HG03108 (cell line): ENCODE results near the gene MUC6.

Source experiments
- ATAC-seq: cut with Tn5 transposase; IDR thresholded peaks from one replicate; pipeline ENCODE4 v1.9.1; 2021; ENCODE audit warnings: moderate library complexity; ENCODE audit not compliant: unreplicated experiment

The MUC6 gene

DNA sequence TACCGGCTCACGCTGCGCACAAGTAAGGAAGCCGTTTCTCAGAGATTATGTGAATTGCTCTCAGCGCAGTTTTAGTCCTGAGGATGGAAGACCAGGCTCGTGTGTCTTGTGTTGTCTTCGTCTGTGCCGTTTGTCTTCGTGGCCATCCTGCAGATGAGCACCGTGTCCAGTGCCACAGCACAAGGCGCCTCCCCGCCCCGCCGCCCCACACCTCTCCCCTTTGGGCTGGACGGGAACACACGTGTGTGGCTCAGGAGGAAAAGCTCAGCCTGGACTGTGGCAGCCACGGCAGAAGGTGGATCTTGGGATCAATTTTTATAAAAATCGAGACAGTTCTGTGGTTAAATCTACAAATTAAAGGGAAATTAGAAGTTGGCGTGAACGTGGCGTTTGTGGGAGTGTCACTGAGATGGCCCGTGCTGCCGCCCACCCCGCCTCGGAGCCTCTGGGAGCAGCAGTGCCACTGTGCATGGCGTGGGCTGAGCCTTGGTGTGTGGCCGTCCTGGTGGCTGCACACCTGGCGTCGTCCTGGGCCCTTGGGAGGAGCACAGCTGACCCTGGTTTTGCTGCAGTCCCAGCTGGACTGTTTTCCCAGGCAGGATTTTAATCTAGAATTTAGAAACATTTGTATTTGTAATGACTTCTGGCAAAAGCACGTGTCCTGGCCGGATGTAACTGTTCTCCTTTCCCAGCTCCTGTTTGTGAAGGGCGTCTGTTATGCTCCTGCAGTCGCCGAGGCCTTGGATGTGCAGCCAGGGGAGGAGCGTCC, 25.8 kb downstream of the MUC6 start:
- no peak for ATAC-seq

DNA sequence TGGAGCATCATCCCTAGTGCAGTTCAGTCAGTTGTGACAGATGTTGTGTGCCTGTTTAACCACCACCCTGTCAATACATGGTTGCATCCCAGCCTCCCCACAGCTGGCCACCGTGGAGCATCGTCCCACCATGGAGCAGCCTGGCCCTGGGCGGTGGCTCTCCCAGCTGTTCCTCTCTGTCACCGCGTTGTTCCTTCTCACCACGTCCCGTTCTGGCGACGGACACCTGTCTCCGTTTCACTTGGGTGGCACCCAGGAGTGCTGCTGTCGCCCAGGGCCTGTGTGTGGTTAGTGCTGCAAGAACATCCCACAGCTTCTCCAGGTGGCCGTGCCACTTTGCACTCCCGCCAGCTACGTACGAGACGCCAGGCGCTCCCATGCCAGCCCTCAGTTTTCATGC, 26.5 kb downstream of the MUC6 start:
- ATAC-seq = no peak

DNA sequence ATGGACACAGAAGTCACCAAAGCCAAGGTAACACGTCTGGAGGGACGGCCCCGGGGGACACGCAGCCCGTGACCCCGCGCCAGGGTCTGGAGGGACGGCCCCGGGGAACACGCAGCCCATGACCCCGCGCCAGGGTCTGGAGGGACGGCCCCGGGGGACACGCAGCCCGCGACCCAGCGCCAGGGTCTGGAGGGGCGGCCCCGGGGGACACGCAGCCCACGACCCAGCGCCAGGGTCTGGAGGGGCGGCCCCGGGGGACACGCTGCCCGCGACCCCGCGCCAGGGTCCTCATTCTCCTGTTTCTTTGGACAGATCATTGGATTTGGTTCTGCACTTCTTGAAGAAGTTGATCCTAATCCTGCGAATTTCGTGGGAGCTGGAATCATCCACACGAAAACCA, 27.1 kb downstream of the MUC6 start:
- no peak for ATAC-seq

DNA sequence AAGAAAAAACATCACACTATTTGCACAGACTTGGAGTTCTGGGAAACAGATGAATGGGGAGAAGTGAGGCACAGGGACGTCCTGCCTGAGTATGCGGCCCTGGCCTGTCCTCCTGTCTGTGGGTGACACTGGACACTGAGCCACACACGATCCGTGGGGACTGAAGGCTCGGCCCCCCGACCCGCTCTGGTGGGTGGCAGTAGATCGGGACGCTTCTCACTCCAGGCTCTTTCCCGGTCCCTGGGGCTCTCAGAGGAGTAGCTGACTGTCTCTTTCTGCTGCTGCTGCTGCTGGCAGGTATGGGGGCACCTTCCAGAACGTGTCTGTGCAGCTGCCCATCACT, 27.7 kb downstream of the MUC6 start:
- no peak for ATAC-seq

DNA sequence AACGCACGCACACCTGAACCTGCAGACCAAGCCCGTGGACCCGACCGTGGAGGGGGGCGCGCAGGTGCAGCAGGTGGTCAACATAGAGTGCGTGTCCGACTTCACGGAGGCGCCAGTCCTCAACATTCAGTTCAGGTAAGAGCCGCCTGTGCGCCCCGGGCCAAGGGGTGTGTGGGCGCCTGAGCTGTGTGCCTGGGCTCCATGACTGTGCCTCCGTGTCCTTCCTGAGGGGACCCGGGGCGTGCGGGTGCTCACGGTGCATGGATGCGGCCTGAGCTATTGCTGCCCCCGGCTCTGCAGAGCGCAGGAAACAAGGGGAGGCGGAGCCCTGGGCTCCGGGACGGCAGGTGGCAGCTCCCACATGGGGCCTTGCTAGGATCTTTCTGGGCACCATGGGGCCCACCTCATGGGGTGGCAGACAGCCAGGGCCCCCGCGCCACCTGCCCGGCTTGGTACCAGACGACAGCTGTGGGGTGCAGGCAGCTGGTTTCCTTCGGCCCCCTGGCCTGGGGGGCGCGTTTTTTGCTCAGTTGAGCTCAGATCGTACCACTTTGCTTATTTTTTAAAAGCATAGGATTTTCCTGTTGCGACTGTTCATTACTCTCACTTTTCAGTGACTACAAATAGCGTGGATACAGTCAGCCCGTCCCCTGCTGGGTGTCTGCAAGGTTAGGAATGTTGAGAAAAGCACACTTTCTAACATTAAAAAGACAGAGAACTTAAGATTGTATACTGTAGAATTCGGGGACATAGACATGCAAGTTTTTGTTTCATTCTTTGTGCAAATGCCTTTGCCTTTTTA, 28.3 kb downstream of the MUC6 start:
- ATAC-seq = no peak

DNA sequence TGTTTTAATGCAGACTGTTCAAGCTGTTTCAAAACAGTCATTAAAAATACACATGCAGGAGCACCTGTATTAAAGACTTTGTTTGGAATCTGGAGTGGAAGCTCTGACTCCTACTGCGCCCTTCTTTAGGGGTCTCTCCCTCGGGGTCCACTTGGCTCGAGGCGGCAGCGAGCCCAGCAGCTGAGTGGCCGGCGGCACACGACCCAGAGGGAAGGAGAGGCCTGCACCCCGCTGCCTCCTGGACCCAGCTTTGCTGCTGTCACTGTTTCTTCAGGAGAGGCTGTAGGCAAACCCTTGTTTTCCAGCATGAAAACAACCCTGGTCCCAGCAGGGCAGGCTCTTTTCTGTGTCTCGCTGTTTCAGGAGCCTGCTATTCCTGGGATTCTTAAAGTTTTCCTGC, 29.2 kb downstream of the MUC6 start:
- ATAC-seq = no peak

DNA sequence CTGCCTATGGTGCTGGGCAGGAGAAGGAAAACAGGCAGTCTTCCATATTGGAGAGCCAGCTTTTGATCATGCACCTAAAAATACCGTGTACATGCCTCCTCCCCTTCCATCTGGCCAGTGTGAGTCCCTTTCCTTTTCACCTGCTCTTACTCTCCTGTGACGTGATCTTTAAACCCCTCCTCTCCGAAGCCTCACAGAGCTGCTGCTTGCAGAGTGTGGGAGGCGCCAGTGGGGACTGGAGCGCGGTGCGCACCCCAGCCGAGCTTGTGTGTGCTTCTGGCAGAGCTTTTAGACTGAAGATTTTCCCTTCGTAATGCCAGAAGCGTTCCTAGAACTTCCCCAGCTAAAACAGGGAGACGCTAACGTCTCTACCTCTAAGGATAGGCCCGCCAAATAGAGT, 29.8 kb downstream of the MUC6 start:
- ATAC-seq = no peak

DNA sequence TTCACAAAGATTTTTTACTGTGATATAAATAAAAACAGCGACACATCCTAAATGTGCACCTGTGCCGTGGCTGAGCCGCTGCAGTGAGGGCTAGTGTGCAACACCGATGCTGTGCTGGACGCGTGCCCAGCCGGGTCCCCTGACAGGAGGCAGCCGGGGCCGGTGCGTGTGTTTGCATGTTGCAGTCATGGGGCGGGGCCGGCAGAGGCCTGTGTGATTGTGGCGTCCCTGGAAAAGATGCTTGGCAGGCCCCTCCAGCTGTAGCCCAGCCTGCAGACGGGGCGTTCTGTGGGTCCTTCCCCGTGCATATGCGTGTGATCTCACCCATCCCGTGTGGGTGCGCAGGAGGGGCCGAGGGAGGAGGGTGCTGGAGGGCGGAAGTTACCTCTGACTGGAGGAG, 30.6 kb downstream of the MUC6 start:
- ATAC-seq = no peak

DNA sequence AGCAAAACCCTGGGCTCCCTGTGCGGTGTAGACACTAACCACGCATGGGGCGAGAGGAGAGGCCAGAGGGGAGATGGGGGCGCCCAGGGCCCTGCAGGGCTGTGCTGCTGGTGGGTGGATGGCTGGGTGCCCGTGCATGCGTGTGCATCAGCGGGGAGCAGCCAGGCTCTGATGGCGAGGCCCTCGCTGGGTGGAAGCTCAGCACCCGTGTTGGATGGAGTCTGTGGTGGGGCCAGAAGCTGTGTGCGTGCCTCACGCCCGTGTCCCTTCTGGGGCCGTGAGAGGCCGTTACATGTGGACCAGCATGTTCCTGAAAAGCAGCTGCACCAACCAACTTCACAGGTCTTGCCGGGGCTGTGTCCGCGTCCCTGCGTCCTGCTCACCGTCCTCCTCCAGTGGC, 33.4 kb downstream of the MUC6 start:
- ATAC-seq = no peak

DNA sequence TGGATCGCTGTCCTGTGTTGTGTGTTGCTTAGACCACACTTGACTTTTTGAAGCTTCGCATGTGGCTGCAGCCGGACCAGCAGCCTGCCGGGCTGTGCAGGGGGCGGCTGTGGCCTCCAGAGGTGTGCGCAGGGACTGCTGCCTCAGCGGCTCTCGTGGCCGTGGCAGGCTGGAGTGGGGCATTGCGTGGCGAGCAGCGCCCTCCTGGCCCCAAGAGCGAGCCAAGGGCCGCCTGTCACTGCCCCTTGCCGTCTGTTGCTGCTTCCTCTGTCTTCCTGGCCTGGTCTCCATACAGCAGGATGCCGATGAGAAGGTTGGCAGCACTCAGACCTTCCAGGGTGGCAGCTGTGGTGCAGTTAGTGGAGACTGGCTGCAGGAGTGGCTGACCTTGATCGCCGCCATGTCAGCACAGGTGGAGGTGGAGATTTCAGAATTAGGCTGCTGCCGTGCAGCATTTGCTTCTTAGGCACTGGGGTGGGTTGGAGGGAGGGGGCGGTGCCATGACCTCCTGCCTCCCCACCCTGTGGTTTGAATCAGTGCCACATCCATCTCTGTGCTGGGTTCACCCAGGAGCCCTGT, 34.0 kb downstream of the MUC6 start:
- no peak for ATAC-seq

DNA sequence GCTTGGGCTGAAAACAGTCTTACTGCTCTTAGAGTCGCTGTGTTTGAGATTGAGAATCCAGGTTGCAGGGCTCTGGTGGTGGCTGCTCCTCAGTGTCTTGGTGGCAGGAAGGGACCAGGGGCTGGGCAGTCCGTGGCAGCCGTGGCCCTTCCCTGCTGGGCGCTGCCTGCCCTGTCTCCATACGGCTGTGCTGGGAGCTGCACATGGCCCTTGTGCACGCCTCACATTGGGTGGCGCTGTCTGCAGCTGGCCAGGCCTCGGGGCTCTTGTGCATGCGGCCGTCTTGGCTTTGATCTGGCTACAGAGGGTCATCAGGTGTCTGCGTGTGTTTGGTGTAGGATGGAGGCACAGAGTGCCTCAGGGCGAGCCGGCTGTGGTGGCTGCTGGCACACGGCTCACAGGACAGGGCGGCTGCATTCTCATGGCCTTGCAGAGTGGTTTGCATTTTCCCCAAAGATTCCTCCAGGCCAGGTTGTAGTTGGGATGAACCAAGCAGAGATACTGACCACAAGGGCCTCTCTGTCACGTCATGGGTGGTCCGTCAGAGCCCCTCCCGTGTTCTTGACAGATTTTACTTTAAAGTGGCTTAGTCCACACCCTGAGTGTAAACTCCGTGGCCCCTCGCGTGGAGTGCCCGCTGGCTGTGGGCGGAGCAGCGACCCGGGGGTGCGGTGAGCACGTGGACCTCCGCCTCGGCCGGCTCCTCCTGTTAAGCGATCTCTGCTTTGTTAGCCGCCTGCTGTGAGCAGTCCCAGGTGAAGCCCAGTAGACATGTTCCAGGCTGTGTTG, 34.7 kb downstream of the MUC6 start:
- ATAC-seq = no peak

DNA sequence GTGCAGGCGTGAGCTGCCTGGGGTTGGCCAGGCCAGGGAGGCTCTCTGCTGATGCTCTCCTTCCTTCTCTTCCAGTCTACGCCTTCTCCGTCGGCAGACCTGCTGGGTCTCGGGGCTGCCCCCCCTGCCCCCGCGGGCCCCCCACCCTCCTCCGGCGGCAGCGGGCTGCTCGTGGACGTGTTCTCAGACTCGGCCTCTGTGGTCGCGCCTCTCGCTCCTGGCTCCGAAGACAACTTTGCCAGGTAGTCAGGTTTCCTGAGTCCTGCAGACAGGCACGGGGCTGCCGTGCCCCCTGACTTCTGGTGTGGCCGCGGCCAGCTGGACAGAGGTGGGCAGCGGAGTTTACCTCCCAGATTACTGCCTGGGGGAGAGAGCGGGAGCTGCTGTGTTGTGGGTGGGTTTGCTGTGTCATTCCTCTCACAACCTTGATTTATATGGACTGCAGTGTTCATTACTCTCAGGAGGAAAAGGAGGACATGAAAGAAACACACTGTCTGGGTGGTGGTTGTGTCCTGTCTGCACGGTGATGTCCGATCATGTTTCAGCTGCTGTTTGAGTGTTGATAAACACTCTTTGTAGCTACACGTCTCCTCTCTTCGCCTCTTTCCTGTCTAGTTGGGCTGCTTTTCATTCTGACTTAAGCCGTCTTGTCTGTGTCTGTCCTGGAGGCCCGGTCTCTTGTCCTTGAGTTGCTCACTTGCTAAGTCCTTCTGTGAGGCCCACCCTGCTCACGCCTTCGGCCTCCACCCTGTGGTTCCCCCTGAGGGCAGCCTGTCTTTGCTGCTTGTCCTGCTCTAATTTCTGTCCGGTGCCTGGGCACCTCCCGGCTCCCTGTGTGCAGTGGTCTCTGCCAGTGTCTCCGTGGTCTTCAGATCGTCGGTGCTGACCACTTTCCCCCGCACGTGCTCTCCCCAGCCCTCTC, 35.9 kb downstream of the MUC6 start:
- ATAC-seq = no peak

DNA sequence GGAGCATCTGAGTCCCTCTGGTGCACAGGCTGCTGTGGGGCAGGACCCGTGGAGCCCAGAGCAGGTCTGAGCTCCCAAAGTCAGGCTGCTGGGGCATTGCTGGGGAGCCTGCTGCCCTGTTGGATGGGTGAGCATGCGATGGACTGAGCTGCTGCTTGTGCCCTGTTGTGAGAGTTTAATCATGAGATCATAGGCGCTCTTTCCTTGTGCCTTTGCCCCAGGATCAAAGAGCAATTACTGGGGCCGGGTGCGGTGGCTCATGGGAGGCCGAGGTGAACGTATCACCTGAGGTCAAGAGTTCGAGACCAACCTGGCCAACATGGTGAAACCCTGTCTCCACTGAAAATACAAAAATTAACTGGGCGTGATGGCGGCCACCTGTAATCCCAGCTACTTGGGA, 37.5 kb downstream of the MUC6 start:
- no peak for ATAC-seq

DNA sequence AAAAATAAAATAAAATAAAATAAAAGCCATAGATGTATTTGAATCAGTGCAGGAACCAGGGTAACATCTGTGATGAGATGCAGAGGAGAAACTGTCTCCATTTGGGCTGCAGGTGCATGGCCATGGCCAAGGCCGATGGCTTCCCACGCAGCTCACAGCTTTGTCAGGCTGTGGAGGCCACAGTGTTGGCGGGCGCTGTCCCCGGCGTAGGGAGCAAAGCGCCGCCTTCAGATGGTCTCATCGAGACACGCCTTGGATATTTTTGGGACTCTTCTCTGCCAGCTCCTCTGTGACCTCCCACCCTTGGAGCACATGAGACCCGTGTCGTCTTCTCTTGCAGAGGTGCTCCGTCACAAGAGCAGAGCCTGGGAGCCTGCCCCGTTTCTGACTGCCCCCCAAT, 38.6 kb downstream of the MUC6 start:
- ATAC-seq = no peak

DNA sequence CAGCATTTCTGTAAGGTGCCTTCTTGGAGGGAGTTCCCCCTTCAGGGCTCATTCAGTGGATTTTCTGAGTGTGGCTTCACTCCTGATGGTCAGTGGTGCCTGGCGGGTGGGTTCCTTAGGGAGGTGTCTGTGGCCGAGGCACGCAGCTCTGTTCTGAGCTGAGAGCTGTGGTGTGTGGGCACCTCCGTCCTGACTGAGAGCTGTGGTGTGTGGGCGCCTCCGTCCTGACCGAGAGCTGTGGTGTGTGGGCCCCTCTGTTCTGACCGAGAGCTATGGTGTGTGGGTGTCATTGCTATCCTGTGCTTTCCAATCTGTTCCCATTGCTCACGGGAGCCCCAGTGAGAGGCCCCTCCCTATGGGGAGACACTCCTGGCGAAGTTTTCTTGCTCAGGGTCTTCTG, 39.8 kb downstream of the MUC6 start:
- no peak for ATAC-seq

DNA sequence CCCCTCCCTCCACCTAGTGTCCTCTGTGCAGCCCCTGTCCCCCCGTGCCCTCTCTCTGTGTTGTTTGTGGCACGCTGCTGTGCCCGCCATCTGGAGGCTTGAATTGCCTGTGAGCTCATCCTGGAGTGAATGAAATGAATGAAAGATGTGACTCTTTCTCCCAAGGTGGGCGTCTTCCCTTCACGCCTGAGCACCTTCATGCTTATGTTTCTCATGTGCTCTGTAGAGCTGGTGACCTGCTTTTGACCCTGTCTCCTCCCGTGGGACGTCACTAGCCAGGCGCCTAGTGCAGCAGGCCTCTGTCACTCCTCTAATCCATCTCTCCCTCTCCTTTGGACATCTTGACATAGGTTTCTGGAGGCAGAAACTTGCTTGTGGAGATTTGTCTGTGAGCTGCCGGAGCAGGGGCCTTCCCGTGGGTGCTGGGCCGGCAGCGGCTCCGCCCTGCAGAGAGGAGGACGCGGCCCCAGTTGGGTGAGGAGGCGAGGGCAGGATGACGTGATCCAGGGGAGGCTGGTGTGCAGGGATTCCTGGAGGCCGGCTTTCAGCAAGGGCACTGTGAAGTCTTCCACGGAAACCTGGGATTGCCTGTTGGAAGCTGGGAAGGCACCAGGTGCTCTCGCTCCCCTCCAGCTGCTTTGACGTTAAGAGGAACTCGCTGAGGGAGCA, 40.6 kb downstream of the MUC6 start:
- ATAC-seq = no peak

DNA sequence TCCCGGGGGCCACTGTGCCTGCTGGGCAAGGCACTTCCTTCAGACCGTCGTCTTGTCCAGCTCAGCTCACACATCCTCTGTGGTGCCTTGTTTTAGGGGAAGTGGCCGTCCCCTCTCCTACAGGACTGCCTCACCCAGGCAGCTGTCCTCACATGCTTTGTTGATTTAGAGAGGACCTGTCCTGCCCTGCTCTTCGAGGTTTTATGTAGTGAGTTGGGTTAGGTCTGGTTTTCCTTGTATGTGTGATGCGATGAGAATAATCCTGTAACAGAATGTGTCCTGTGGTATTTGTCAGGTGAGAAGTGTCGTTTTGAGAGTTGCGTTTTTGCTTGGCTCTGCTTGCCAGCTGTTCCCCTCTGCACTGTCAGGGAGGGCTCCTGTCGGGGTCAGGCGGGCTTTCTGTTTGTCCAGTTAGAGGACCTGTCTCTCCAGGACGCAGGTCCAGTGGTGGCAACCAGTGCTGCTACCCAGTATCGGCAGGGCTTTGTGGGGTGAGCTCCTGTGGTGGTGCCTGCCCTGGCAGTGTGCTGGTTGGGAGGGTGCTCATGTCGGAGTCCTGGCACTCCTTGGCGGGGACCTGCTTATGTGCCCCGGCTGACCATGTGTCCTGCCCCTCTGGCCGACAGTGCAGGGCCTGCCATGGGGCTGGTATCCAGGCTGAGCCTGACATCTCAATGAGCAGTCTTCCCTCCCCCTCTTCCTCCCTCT, 41.3 kb downstream of the MUC6 start:
- no peak for ATAC-seq

DNA sequence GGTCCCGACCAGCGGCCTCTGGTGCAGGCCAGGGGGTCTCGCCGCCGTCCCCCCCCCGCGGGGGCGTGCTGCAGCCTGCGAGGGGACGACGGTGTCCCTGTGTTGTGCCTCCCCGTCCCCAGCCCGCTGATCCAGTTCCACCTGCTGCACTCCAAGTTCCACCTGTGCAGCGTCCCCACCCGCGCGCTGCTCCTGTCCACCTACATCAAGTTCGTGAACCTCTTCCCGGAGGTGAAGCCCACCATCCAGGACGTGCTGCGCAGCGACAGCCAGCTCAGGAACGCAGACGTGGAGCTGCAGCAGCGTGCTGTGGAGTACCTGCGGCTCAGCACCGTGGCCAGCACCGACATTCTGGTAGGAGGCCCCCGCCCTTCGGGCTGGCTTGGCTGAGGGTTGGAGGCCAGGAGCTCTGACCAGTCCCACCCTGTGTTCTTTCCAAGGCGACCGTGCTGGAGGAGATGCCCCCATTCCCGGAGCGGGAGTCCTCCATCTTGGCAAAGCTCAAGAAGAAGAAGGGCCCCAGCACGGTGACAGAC, 42.8 kb downstream of the MUC6 start:
- ATAC-seq = no peak

DNA sequence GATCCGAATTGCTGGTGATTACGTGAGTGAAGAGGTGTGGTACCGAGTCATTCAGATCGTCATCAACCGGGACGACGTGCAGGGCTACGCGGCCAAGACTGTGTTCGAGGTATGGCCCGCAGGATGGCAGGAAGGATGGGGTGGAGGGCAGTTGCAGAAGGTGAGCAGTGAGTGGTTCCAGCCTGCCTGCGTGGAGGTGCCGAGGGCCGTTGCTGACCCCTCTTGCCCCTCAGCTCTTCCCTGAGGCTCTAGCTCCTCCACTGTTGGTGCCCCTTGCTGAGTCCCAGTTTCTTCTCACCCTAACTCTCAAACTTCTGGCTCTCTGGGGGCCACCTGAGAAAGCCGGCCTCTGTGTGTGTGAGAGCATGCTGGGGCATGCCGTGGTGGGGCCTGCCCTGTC, 43.9 kb downstream of the MUC6 start:
- ATAC-seq = no peak
